Motor neuron (in vitro differentiated cells): ENCODE results near the gene SLC12A3. TPM values are rescaled to one million over a fixed set of nuclear protein-coding genes. Genes with fewer than 3 reads are reported as not detected.
A peak's percentile ranks its signal among the peaks of the same experiment; 100 is the strongest.
"Not testable (repeated sequence)": the region's sequence is repeated elsewhere in the genome, so short reads cannot be mapped to it uniquely, and the experiment has no call there.

Experiments used
- ATAC-seq, 8 experiments: fragments of 200-7000 bp; cut with Tn5 transposase; replicated peaks in 6 of 8; 2 replicates each; pipeline ENCODE4 v1.8.0; 2021; ENCODE audit warnings: mild to moderate bottlenecking in 8 of 8, moderate library complexity in 8 of 8
- H3K27ac ChIP-seq, 2 donors: fragments of 250-450 bp; sonication (Bioruptor Pico); 2 replicates each; pipeline ENCODE4 v1.9.0; 2021; ENCODE audit warnings: antibody characterized with exemption in 2 of 2, mild to moderate bottlenecking in 2 of 2, moderate library complexity in 1 of 2
- H3K4me1 ChIP-seq, 2 donors: fragments of 250-450 bp; sonication (Bioruptor Pico); replicated peaks in 1 of 2; 2 replicates each; pipeline ENCODE4 v1.6.1; 2021; ENCODE audit warnings: antibody characterized with exemption in 2 of 2, mild to moderate bottlenecking in 2 of 2, moderate library complexity in 1 of 2
- H3K4me3 ChIP-seq, 5 donors: fragments of 250-450 bp; sonication (Bioruptor Pico); 2 replicates each; pipeline ENCODE4 v1.9.0; 2021; ENCODE audit warnings: antibody characterized with exemption in 5 of 5, mild to moderate bottlenecking in 5 of 5, moderate library complexity in 4 of 5
- WGBS, 10 experiments: fragments of 450-650 bp; shearing (Covaris generic); methylation state at CpG; one replicate each; pipeline ENCODE4 v1.0.0; 2022; 5-methylcytosine and 5-hydroxymethylcytosine counted together
- in situ Hi-C, 9 experiments: fragments of 400-800 bp; cut with MboI; loops; one replicate each; pipeline ENCODE4 v1.15.0; 2021; ENCODE audit warnings: low sequenced_read_pairs in 9 of 9, low pct_unique_long_range_greater_than_20kb in 2 of 9; ENCODE audit not compliant: unreplicated experiment in 9 of 9
- total RNA-seq, 8 experiments: library from RNA; unstranded; fragments of 300-600 nt; gene quantifications; 2 replicates each; pipeline versions ENCODE4 v1.2.3 to v1.2.4, GENCODE V29; 2022

SLC12A3 gene
- total RNA-seq, 8 experiments from 2014 or later, result 0.05 to 0.81 (median 0.35) TPM; not detected in 3

GRCh38 chr16:56861756-56862155, 3.3 kb upstream of the SLC12A3 start:
- in situ Hi-C loops, result loop anchor here in 1 of 9 experiments (25.0 kb wide), 1 partner anchor 301 kb away; no protein-coding TSS in a partner anchor
- H3K27ac ChIP-seq, result no peak overlapping the region
- 62 to 100% (median 81%) methylated on average over 1 to 7 of the region's 8 CpGs; no CpG with 5 or more reads in 2 of the 10 experiments for WGBS, 10 experiments
- no peak overlapping the region for H3K4me3 ChIP-seq
- peaks cover 7% of the 10 kb centered on the region in 2 donors for H3K4me1 ChIP-seq
- ATAC-seq, result no peak

- no peak overlapping the region for H3K27ac ChIP-seq
- no peak overlapping the region for H3K4me3 ChIP-seq
- in situ Hi-C loops, result loop anchor here in 1 of 9 experiments (25.0 kb wide), 1 partner anchor 300 kb away; no protein-coding TSS in a partner anchor
- peaks cover 5 to 9% of the 10 kb centered on the region in 2 donors for H3K4me1 ChIP-seq
- ATAC-seq, result no peak
- 83 to 100% (median 91%) methylated on average over 1 to 5 of the region's 5 CpGs; no CpG with 5 or more reads in 5 of the 10 experiments for WGBS, 10 experiments
Measured at GRCh38 chr16:56862776-56863175, 2.2 kb upstream of the SLC12A3 start.

DNA sequence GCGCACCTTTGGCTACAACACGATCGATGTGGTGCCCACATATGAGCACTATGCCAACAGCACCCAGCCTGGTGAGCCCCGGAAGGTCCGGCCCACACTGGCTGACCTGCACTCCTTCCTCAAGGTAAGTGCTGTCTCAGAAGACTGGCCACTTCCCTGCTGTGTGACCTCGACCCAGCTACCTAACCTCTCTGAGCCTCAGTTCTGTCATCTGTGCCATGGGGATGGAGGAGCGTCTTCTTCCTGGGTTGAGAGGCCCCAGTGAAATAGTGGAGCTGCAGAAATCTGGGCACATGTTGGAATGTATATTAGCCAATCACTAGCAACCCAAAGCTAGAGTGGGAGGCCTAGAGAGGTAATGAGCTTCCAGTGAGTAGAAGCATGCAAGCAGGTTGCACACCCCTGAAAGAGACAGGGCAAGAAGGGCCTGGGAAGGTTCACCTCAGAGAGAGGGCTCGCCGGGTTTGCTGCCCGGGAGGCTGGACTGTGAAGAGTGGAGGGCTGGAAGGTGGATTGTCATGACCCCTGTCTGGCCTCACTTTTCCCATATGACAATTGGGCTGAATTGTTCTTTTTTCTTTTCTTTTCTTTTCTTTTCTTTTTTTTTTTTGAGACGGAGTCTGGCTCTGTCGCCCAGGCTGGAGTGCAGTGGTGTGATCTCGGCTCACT, 521 bp downstream of the SLC12A3 start:
- H3K27ac ChIP-seq, result no peak overlapping the region
- peaks cover 5 to 9% of the 10 kb centered on the region in 2 donors for H3K4me1 ChIP-seq
- in situ Hi-C loops, result loop anchor here in 1 of 9 experiments (25.0 kb wide), 1 partner anchor 297 kb away; no protein-coding TSS in a partner anchor
- 89 to 100% (median 100%) methylated on average over 1 to 4 of the region's 13 CpGs; no CpG with 5 or more reads in 2 of the 10 experiments for WGBS, 10 experiments
- H3K4me3 ChIP-seq, result no peak overlapping the region
- no peak for ATAC-seq

DNA sequence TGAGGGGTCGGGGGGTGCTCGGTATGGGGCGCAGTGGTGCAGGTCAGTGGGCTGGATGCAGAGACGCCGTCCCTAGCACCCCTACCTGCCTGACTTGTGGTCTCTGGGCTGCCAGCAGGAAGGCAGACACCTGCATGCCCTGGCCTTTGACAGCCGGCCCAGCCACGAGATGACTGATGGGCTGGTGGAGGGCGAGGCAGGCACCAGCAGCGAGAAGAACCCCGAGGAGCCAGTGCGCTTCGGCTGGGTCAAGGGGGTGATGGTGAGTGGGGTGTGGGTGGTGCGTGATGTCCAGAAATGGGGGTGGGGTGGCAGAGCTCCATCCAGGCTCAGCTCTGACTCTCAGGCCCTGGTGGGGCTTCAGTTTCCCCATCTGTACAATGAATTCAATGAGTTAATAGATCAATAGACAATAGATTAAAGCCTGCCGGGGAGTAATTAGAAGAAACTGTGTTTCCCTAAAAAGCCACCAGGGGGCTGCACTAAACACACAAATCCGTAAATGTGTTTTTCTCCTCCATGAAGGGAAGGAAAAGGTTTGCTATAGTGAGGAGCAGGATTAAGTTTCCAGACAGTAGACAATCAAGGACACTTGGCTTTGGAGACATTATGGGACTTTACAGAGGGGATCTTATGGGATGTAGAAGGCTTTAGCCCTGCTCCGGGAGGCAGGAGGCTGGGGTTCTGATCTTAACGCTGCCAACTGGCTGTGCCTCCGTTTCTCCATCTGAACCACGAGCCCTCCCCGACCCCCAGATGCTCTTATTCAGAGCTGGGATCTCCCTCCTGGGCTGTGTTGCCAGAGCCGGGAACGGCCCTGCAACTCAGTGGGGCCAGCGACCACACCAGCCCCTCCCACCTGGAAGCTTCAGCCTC, 2.2 kb downstream of the SLC12A3 start:
- peak in 4 of 8 experiments; percentile 13 to 47 (median 34) for ATAC-seq
- in situ Hi-C loops, result loop anchor here in 1 of 9 experiments (25.0 kb wide), 1 partner anchor 295 kb away; no protein-coding TSS in a partner anchor
- H3K4me1 ChIP-seq, result peaks cover 0 to 13% of the 10 kb centered on the region in 2 donors
- H3K4me3 ChIP-seq, result no peak overlapping the region
- WGBS, 10 experiments, result 0 to 81% (median 19%) methylated on average over 1 to 8 of the region's 23 CpGs; no CpG with 5 or more reads in 4 of the 10 experiments
- no peak overlapping the region for H3K27ac ChIP-seq

- H3K4me3 ChIP-seq, result no peak overlapping the region
- 40 to 80% methylated on average over 1 of the region's 9 CpGs; no CpG with 5 or more reads in 8 of the 10 experiments for WGBS, 10 experiments
- no peak for ATAC-seq
- in situ Hi-C loops, result loop anchor here in 1 of 9 experiments (25.0 kb wide), 1 partner anchor 294 kb away; no protein-coding TSS in a partner anchor
- H3K27ac ChIP-seq, result no peak overlapping the region
- H3K4me1 ChIP-seq, result peaks cover 0 to 13% of the 10 kb centered on the region in 2 donors
Measured at GRCh38 chr16:56868175-56868574, 3.2 kb downstream of the SLC12A3 start.

DNA sequence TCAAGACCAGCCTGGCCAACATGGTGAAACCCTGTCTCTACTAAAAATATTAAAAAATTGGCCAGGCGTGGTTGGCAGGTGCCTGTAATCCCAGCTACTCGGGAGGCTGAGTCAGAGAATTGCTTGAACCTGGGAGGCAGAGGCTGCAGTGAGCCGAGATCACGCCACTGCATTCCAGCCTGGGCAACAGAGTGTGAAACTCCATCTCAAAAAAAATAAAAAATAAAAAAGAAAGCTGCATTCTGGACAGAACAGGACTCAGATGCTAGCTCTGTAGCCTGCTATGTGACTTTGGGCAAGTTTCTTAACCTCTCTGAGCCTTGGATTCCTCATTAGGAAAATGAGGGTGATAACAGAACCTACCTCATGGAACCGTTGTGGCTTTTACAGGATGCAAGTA, 3.8 kb downstream of the SLC12A3 start:
- not testable (repeated sequence) for H3K4me3 ChIP-seq, H3K27ac ChIP-seq, ATAC-seq
- in situ Hi-C loops, result loop anchor here in 1 of 9 experiments (25.0 kb wide), 1 partner anchor 294 kb away; no protein-coding TSS in a partner anchor
- H3K4me1 ChIP-seq, result peaks cover 0 to 13% of the 10 kb centered on the region in 2 donors
- WGBS, 10 experiments, result 50 to 100% (median 88%) methylated on average over 1 to 5 of the region's 5 CpGs; no CpG with 5 or more reads in 3 of the 10 experiments

DNA sequence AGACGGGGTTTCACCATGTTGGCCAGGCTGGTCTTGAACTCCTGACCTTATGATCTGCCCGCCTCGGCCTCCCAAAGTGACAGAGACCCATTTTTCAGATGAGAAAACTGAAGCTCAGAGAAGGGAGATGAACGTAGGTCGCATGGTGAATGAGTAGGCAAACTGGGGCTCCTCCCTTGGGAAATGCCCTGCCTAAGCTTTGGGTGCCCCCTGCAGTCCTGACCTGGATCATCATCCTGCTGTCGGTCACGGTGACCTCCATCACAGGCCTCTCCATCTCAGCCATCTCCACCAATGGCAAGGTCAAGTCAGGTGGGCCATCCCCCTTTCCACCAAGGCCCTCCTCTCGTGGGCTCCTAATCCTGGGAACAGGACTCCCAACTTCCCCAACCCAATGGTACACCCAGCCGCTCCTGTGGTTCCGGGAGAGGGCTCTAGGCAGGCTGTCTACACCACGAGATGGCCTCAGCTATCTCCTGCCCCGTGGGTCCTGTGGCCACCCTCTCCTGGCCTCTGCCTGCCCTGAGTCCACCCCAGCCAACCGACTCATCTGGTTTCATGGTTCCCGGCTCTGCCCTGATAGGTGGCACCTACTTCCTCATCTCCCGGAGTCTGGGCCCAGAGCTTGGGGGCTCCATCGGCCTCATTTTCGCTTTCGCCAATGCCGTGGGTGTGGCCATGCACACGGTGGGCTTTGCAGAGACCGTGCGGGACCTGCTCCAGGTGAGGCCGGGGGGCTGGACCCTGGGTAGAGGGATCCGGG, 4.7 kb downstream of the SLC12A3 start:
- in situ Hi-C loops, result loop anchor here in 1 of 9 experiments (25.0 kb wide), 1 partner anchor 293 kb away; no protein-coding TSS in a partner anchor
- no peak for ATAC-seq
- WGBS, 10 experiments, result 83 to 100% (median 98%) methylated on average over 1 to 10 of the region's 24 CpGs; no CpG with 5 or more reads in 4 of the 10 experiments

DNA sequence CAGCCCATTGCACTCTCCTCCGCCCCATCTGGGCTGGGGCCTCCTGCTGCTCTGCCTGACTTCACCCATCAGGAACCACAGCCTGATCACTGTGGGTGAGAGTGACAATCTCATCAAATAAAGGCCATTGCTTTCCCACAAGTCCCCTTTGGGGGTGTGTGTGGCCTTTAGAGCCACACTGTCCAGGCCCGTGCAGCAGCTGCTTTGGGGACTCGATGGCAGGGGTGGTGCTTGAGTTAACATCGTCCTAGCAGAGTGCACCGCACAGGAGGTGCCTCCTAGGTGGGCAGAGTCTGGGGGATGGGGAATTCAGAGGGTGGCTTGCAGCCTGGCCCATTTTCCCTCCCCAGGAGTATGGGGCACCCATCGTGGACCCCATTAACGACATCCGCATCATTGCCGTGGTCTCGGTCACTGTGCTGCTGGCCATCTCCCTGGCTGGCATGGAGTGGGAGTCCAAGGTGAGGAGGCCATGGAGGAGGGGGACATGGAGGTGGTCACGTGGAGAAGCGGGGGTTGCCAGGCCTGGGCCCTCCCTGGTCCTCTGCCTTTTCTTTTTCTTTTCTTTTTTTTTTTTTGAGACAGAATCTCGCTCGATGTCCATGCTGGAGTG, 5.4 kb downstream of the SLC12A3 start:
- H3K27ac ChIP-seq, result no peak overlapping the region
- in situ Hi-C loops, result loop anchor here in 1 of 9 experiments (25.0 kb wide), 1 partner anchor 292 kb away; no protein-coding TSS in a partner anchor
- no peak overlapping the region for H3K4me3 ChIP-seq
- ATAC-seq, result no peak
- 80 to 98% (median 83%) methylated on average over 1 to 6 of the region's 14 CpGs; no CpG with 5 or more reads in 5 of the 10 experiments for WGBS, 10 experiments
- peaks cover 0 to 6% of the 10 kb centered on the region in 2 donors for H3K4me1 ChIP-seq

More for the DNA sequence above, 4.7 kb downstream of the SLC12A3 start:
- Histone ChIP-seq H3K4me3 (no peak overlapping the region), H3K27ac (no peak overlapping the region), H3K4me1 (peaks cover 0 to 12% of the 10 kb centered on the region in 2 donors)

DNA sequence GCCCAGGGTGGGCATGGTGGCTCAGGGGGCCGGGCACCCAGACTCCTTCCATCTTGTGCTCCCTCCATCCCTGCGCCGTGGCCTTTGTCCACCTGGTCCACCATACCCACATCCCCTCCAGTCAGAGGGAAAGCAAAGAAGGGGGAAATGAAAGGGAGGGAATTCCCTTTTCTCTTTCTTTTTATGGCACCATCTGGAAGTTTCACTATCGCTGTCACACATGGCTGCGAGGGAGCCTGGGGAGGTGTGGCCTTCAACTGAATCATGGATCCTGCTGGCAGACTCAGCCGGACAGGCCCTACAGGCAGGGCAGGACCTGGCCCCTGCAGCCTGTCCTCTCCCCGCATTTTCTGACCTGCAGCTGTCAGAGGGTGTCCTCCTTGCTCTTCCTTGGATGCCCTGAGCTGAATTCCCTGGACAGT, 6.2 kb downstream of the SLC12A3 start:
- Histone ChIP-seq H3K4me1 (peaks cover 0 to 6% of the 10 kb centered on the region in 2 donors), H3K27ac (no peak overlapping the region), H3K4me3 (no peak overlapping the region)
- in situ Hi-C loops, result loop anchor here in 1 of 9 experiments (25.0 kb wide), 1 partner anchor 291 kb away; no protein-coding TSS in a partner anchor
- 0 to 100% (median 78%) methylated on average over 1 to 3 of the region's 7 CpGs; no CpG with 5 or more reads in 3 of the 10 experiments for WGBS, 10 experiments
- ATAC-seq, result peak; percentile 42 to 89 (median 74)

- in situ Hi-C loops, result loop anchor here in 1 of 9 experiments (25.0 kb wide), 1 partner anchor 289 kb away; no protein-coding TSS in a partner anchor
- WGBS, 10 experiments, result 70 to 100% (median 94%) methylated on average over 3 to 9 of the region's 10 CpGs; no CpG with 5 or more reads in 1 of the 10 experiments
- peak in 3 of 8 experiments; percentile 70 to 79 (median 78) for ATAC-seq
- H3K4me3 ChIP-seq, result no peak overlapping the region
- H3K4me1 ChIP-seq, result peaks cover 0 to 4% of the 10 kb centered on the region in 2 donors
- no peak overlapping the region for H3K27ac ChIP-seq
Measured at GRCh38 chr16:56872863-56873391, 7.9 kb downstream of the SLC12A3 start.

DNA sequence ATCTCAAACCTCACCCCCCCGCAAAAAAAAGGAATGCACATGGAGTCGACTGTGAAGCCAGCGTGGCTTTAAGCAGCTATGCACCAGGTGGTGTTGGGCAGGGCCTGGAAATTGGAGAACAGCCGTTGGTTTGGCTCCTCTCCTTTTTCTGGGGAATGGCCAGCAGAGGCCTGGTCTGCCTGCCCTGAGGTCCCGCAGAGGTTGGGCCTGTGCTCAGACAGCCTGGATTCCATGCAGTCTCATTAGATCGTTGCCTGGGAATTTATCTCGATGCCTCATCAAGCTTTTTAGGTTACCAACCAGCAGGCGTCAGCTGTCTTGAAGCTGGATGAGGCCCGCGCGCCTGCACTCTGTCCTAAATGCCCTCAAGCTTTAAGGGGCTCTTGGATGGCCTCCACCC, 9.8 kb downstream of the SLC12A3 start:
- in situ Hi-C loops, result loop anchor here in 1 of 9 experiments (25.0 kb wide), 1 partner anchor 288 kb away; no protein-coding TSS in a partner anchor
- peak in 4 of 8 experiments; percentile 21 to 74 (median 40) for ATAC-seq

More for the DNA sequence above, 9.8 kb downstream of the SLC12A3 start:
- H3K27ac ChIP-seq, result no peak overlapping the region
- peaks cover 0 to 4% of the 10 kb centered on the region in 2 donors for H3K4me1 ChIP-seq
- WGBS, 10 experiments, result 60 to 96% (median 90%) methylated on average over 2 to 7 of the region's 11 CpGs; no CpG with 5 or more reads in 5 of the 10 experiments
- no peak overlapping the region for H3K4me3 ChIP-seq
